Fibroblast of lung (primary cell): Measurements from ENCODE around the gene MCF2L. TPM values are rescaled to one million over a fixed set of nuclear protein-coding genes. Genes with fewer than 3 reads are reported as not detected.

Experiments used
- DNase-seq, 2 donors: peaks; one replicate each; pipeline versions ENCODE4 v3.0.0 to v3.0.0-alpha.2; 2010; ENCODE audit warnings: low read depth in 2 of 2
- H2AFZ ChIP-seq: 2 replicates; pipeline ENCODE4 v1.5.1; 2012; ENCODE audit warnings: low read length, control low read depth, inconsistent platforms
- H3K27ac ChIP-seq: 2 replicates; pipeline ENCODE4 v1.5.1; 2011; ENCODE audit warnings: low read length, control low read depth; ENCODE audit not compliant: insufficient read depth
- H3K27me3 ChIP-seq: 2 replicates; pipeline ENCODE4 v1.5.1; 2011; ENCODE audit warnings: mild to moderate bottlenecking, low read length; ENCODE audit not compliant: control insufficient read depth, insufficient read depth
- H3K36me3 ChIP-seq: 2 replicates; pipeline ENCODE4 v1.5.1; 2011; ENCODE audit warnings: low read length; ENCODE audit not compliant: control insufficient read depth, insufficient read depth
- H3K4me1 ChIP-seq: 2 replicates; pipeline ENCODE4 v1.5.1; 2011; ENCODE audit warnings: low read length; ENCODE audit not compliant: control insufficient read depth, insufficient read depth; ENCODE audit errors: extremely low read depth
- H3K4me2 ChIP-seq: 2 replicates; pipeline ENCODE4 v1.5.1; 2011; ENCODE audit warnings: low read length, control low read depth; ENCODE audit not compliant: insufficient read depth; ENCODE audit errors: extremely low read depth
- H3K4me3 ChIP-seq, 4 experiments: fragments of 200-600 bp in 1 of 4; sonication (generic) in 1 of 4; replicated peaks in 1 of 4; 2 replicates each; pipeline ENCODE4 v1.5.1; 2011 to 2016; ENCODE audit warnings: low read length in 4 of 4, low read depth in 3 of 4, mild to moderate bottlenecking in 3 of 4, control low read depth in 2 of 4, inconsistent platforms in 1 of 4, mixed read lengths in 1 of 4; ENCODE audit not compliant: insufficient read depth in 1 of 4; ENCODE audit errors: control extremely low read depth in 1 of 4
- H3K79me2 ChIP-seq: 2 replicates; pipeline ENCODE4 v1.5.1; 2012; ENCODE audit warnings: mild to moderate bottlenecking, low read length, inconsistent platforms; ENCODE audit not compliant: control insufficient read depth, insufficient read depth
- H3K9ac ChIP-seq: 2 replicates; pipeline ENCODE4 v1.5.1; 2011; ENCODE audit warnings: mild to moderate bottlenecking, low read length, control low read depth; ENCODE audit not compliant: insufficient read depth
- H3K9me3 ChIP-seq: 2 replicates; pipeline ENCODE4 v1.5.1; 2012; ENCODE audit warnings: low read depth, low read length; ENCODE audit not compliant: control insufficient read depth, insufficient read depth
- H4K20me1 ChIP-seq: 2 replicates; pipeline ENCODE4 v1.5.1; 2011; ENCODE audit warnings: low read length; ENCODE audit not compliant: control insufficient read depth, insufficient read depth; ENCODE audit errors: extremely low read depth
- EZH2 ChIP-seq: IDR thresholded peaks from 2 replicates; pipeline ENCODE4 v1.5.1; 2012; ENCODE audit warnings: low read length, control low read depth, mild to moderate bottlenecking; ENCODE audit errors: missing control alignments
- polyA plus RNA-seq, 2 donors: library from polyadenylated mRNA; depleted of rRNA in 1 of 2; stranded (reverse) in 1 of 2; unstranded in 1 of 2; fragments of >200 nt; gene quantifications; 2 replicates each; pipeline ENCODE4 v1.2.1, GENCODE V29; 2011 to 2012; ENCODE audit warnings: missing spikeins in 1 of 2
- total RNA-seq: library from RNA; depleted of rRNA; stranded (reverse); fragments of >200 nt; gene quantifications from 2 replicates; pipeline ENCODE4 v1.2.1, GENCODE V29; 2014
- TF ChIP-seq, protein P1 (sequence below), 2 donors: IDR thresholded peaks in 1 of 2; conservative IDR thresholded peaks in 1 of 2; 1 replicate in 1 of 2; 2 replicates in 1 of 2; pipeline ENCODE4 v1.5.1; 2011 to 2012; ENCODE audit warnings: low read length in 2 of 2, control low read depth in 1 of 2, inconsistent platforms in 1 of 2, low read depth in 1 of 2, mild to moderate bottlenecking in 1 of 2

Gene MCF2L
- total and polyA plus RNA-seq, 2 donors (not counting 1 experiment from before 2014, with no cell fraction given), result 0.18 to 3.3 TPM

DNA sequence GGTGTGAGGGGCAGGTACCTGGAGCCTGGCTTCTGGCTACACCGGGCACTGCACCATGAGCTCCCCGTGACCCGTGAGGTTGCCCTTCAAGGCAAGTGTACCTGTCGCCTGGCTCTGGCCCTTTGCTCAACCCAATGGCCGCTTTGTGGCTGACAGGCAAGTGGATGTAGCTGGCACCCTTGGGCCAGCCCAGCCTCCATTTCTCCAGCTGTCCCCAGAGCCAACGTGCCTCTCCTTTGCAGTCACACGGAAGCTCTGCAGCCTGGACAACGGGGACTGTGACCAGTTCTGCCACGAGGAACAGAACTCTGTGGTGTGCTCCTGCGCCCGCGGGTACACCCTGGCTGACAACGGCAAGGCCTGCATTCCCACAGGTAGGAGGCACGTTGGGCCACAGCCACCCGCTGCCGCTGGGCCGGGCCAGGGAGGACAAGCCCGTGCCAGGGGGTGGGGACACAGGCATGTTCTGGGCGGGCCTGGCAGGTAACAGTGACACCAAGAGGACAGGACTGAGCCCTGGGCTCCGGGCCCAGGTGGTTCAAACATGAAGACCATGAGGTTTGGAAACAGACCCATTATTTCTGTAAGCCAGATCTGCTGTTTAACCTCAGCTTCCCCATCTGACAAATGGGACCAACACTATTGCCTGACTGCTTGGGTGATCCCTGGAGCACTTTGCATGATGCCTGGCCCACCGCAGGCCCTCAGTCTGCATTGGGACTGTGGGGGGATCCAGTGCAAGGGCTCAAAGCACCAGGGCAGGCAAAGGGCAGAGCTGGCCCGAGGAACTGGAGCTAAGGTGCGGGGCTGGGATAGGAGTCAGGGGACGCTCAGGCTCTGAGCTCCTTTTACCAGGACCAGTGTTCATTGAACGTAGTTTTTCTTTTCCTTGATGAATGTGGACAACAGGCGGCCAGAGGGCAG lies 171.9 kb downstream of the MCF2L start:
- Histone ChIP-seq H3K27me3 (no peaks in the 10 kb centered on the region), H3K4me2 (no peak overlapping the region), H3K36me3 (no peaks in the 10 kb centered on the region), H3K4me3 (no peak overlapping the region), H3K4me1 (no peaks in the 10 kb centered on the region), H3K79me2 (no peaks in the 10 kb centered on the region), H3K27ac (no peak overlapping the region), H3K9me3 (no peaks in the 10 kb centered on the region), H3K9ac (no peak overlapping the region), H4K20me1 (no peaks in the 10 kb centered on the region), H2AFZ (no peak overlapping the region)
- DNase-seq, result no peak
- no peak for TF ChIP-seq EZH2
- TF ChIP-seq, protein P1, sequence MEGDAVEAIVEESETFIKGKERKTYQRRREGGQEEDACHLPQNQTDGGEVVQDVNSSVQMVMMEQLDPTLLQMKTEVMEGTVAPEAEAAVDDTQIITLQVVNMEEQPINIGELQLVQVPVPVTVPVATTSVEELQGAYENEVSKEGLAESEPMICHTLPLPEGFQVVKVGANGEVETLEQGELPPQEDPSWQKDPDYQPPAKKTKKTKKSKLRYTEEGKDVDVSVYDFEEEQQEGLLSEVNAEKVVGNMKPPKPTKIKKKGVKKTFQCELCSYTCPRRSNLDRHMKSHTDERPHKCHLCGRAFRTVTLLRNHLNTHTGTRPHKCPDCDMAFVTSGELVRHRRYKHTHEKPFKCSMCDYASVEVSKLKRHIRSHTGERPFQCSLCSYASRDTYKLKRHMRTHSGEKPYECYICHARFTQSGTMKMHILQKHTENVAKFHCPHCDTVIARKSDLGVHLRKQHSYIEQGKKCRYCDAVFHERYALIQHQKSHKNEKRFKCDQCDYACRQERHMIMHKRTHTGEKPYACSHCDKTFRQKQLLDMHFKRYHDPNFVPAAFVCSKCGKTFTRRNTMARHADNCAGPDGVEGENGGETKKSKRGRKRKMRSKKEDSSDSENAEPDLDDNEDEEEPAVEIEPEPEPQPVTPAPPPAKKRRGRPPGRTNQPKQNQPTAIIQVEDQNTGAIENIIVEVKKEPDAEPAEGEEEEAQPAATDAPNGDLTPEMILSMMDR (conservative IDR thresholded peaks at IDR 0.05 in 1 of 2, IDR thresholded peaks at IDR 0.05 in 1 of 2; ENCODE audit: low read depth in 1 of 2, low read length in 2 of 2), result no peak

DNA sequence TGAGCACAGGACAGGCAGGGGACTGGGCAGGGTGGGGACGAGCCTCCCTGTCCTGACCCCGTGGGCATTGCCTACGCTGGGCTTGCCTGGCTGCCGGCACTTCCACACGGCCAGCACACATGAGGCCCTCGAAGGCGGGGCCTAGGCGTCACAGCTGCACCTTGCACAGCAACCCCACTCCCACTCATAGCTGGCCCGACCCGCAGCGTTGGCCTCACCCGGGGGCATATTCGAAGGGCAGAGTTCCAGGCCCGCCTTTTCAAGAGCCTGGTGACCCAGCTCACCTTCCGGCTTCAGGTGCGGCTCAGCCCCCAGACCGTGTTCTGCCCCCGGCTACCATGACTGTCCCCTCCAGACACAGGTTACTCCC lies 172.6 kb downstream of the MCF2L start:
- H3K79me2 ChIP-seq, result no peaks in the 10 kb centered on the region
- H2AFZ ChIP-seq, result no peak overlapping the region
- H3K36me3 ChIP-seq, result no peaks in the 10 kb centered on the region
- no peak overlapping the region for H3K4me3 ChIP-seq
- no peaks in the 10 kb centered on the region for H3K4me1 ChIP-seq
- H4K20me1 ChIP-seq, result no peaks in the 10 kb centered on the region
- H3K9me3 ChIP-seq, result no peaks in the 10 kb centered on the region
- H3K9ac ChIP-seq, result no peak overlapping the region
- TF ChIP-seq, protein P1 (conservative IDR thresholded peaks at IDR 0.05 in 1 of 2, IDR thresholded peaks at IDR 0.05 in 1 of 2; ENCODE audit: low read depth in 1 of 2, low read length in 2 of 2), result no peak
- TF ChIP-seq EZH2, result no peak
- no peak overlapping the region for H3K4me2 ChIP-seq
- no peak overlapping the region for H3K27ac ChIP-seq
- no peak for DNase-seq
- H3K27me3 ChIP-seq, result no peaks in the 10 kb centered on the region

DNA sequence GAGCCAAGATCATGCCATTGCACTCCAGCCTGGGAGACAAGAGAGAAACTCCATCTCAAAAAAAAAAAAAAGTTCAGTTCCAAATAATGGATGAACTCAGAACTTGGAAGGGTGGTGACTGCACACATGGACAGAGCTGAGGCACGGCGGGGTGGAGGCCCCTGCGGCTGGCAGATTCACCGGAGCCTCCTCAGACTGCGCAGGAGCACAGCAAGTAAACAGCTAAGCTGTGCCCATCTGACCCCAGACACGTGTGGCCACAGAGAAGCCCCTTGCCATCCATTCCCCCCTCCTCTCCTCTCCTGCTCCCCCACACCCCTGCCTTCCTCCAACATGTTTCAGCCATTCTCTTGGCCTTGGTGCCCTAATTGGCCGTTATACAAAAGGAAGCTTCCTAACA lies 173.9 kb downstream of the MCF2L start:
- no peak overlapping the region for H2AFZ ChIP-seq
- TF ChIP-seq, protein P1 (conservative IDR thresholded peaks at IDR 0.05 in 1 of 2, IDR thresholded peaks at IDR 0.05 in 1 of 2; ENCODE audit: low read depth in 1 of 2, low read length in 2 of 2), result no peak
- no peak for TF ChIP-seq EZH2
- no peaks in the 10 kb centered on the region for H3K4me1 ChIP-seq
- H3K4me2 ChIP-seq, result no peak overlapping the region
- no peak overlapping the region for H3K4me3 ChIP-seq
- no peak for DNase-seq
- H3K27ac ChIP-seq, result no peak overlapping the region
- H3K36me3 ChIP-seq, result no peaks in the 10 kb centered on the region
- H3K9me3 ChIP-seq, result no peaks in the 10 kb centered on the region
- no peaks in the 10 kb centered on the region for H3K27me3 ChIP-seq
- no peaks in the 10 kb centered on the region for H4K20me1 ChIP-seq
- H3K9ac ChIP-seq, result no peak overlapping the region
- no peaks in the 10 kb centered on the region for H3K79me2 ChIP-seq
